PC-3 (cell line): Measurements from ENCODE around the gene RRAS.

Experiments
- CTCF ChIP-seq: fragments of 300-600 bp; sonication (generic); conservative IDR thresholded peaks from 2 replicates; pipeline ENCODE4 v1.5.1; 2017; ENCODE audit warnings: antibody characterized with exemption, low read depth, mild to moderate bottlenecking, low read length
- EZH2phosphoT487 ChIP-seq: fragments of 300-600 bp; sonication (generic); IDR thresholded peaks from 2 replicates; pipeline ENCODE4 v1.6.1; 2018; ENCODE audit warnings: mild to moderate bottlenecking, antibody characterized with exemption, low read length, borderline replicate concordance

GRCh38 chr19:49662011-49662410 lies 22.1 kb upstream of the RRAS start:
- TF ChIP-seq CTCF = no peak
- TF ChIP-seq EZH2phosphoT487 = no peak
